ENCODE results near the gene AFG3L2.

- no peak for TF ChIP-seq CTCF (IDR thresholded peaks at IDR 0.05; ENCODE audit: low read depth, low read length)
- no peak for TF ChIP-seq EZH2phosphoT487 (IDR thresholded peaks at IDR 0.05; ENCODE audit: low read depth)
These were observed 68.5 kb downstream of the AFG3L2 start for GRCh38 chr18:12308386-12309100.
